NCI-H1694 (cell line): Measurements from ENCODE around the gene LRCH2.

Source experiments
- DNase-seq: peaks from one replicate; lab custom pipeline; 2025; lab: John Stamatoyannopoulos, UW

LRCH2 gene

DNA sequence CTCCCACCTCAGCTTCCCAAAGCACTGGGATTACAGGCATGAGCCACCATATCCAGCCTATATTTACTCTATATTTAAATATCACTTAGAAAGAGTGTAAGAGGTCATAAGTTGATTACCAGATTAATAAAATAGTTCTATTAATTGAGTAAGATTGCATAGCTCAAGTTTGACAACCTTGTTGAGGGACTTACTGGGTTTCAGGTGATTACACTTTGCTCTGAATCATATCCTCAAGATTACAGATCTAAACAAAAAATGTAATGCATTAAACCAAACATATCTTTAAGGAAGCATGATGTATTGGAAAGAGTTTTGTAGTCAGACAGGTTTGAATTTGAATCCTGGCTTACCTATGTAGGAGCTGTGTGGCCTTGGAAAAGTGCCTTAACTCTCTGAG is 168.6 kb downstream of the LRCH2 start:
- no peak for DNase-seq
